Natural killer cell (primary cell): ENCODE results near the gene SCARB1. TPM values are rescaled to one million over a fixed set of nuclear protein-coding genes. Genes with fewer than 3 reads are reported as not detected.
A peak's percentile ranks its signal among the peaks of the same experiment; 100 is the strongest.

Source experiments
- ATAC-seq, 3 donors: fragments of 150-1000 bp in 2 of 3; fragments of 200-7000 bp in 1 of 3; cut with Tn5 transposase; 1 replicate in 1 of 3; 2 replicates in 2 of 3; pipeline ENCODE4 v1.10.0; 2021; ENCODE audit warnings: mild to moderate bottlenecking in 2 of 3, moderate library complexity in 2 of 3
- DNase-seq, 2 donors: peaks; one replicate each; pipeline versions ENCODE4 v3.0.0 to v3.0.0-alpha.2; 2013 to 2021; ENCODE audit warnings: mixed read lengths in 1 of 2
- H3K27ac ChIP-seq: one replicate; pipeline ENCODE4 v1.5.1; 2013; ENCODE audit warnings: mild to moderate bottlenecking, low read length
- H3K27me3 ChIP-seq: one replicate; pipeline ENCODE4 v1.6.1; 2013; ENCODE audit warnings: low read length; ENCODE audit not compliant: control insufficient read depth, insufficient read depth
- H3K36me3 ChIP-seq: one replicate; pipeline ENCODE4 v1.6.1; 2013; ENCODE audit warnings: low read length; ENCODE audit not compliant: control insufficient read depth, insufficient read depth
- H3K4me1 ChIP-seq: one replicate; pipeline ENCODE4 v1.6.1; 2013; ENCODE audit warnings: low read length; ENCODE audit not compliant: control insufficient read depth, insufficient read depth
- H3K4me3 ChIP-seq: one replicate; pipeline ENCODE4 v1.5.1; 2013; ENCODE audit warnings: low read length
- H3K9me3 ChIP-seq: one replicate; pipeline ENCODE4 v1.6.1; 2013; ENCODE audit warnings: low read length; ENCODE audit not compliant: control insufficient read depth, insufficient read depth
- H3K27ac Mint-ChIP-seq, 2 donors: one replicate each; pipeline ENCODE4 v1.8.0; 2022; ENCODE audit warnings: mild to moderate bottlenecking in 2 of 2, mixed read lengths in 2 of 2, moderate library complexity in 1 of 2
- H3K27me3 Mint-ChIP-seq, 2 donors: one replicate each; pipeline ENCODE4 v1.8.0; 2022; ENCODE audit warnings: low read depth in 2 of 2, mixed read lengths in 2 of 2
- H3K36me3 Mint-ChIP-seq: one replicate; pipeline ENCODE4 v1.8.0; 2022; ENCODE audit warnings: mixed read lengths
- H3K4me1 Mint-ChIP-seq, 2 donors: one replicate each; pipeline ENCODE4 v1.8.0; 2022; ENCODE audit warnings: mixed read lengths in 2 of 2
- H3K4me3 Mint-ChIP-seq: one replicate; pipeline ENCODE4 v1.8.0; 2022; ENCODE audit warnings: mild to moderate bottlenecking, moderate library complexity, mixed read lengths
- H3K9me3 Mint-ChIP-seq, 2 donors: one replicate each; pipeline ENCODE4 v1.8.0; 2022; ENCODE audit warnings: mixed read lengths in 2 of 2
- CTCF ChIP-seq: fragments of 200-600 bp; IDR thresholded peaks from one replicate; pipeline ENCODE4 v1.8.0; 2022; ENCODE audit warnings: antibody characterized with exemption
- WGBS: methylation state at CpG from one replicate; pipeline ENCODE4 v1.1.7; 2013; ENCODE audit warnings: missing lambda C conversion rate; ENCODE audit not compliant: insufficient coverage; 5-methylcytosine and 5-hydroxymethylcytosine counted together
- intact Hi-C: fragments of 100-400 bp; cut with micrococcal nuclease; formaldehyde crosslinking; loops from one replicate; pipeline ENCODE4 v1.14.2; 2022
- total RNA-seq, 4 donors: library from RNA; stranded (reverse); fragments of 120-200 nt in 1 of 4; gene quantifications; one replicate each; pipeline versions ENCODE4 v1.2.3 to v1.2.4, GENCODE V29; 2013 to 2022

The SCARB1 gene
- total RNA-seq, 3 donors from 2014 or later (not counting 1 experiment from before 2014, with no cell fraction given), result 1.1 to 2.7 (median 1.3) TPM

- H3K36me3 ChIP-seq, result no peaks in the 10 kb centered on the region
- 70% methylated on average over 6 of the region's 6 CpGs for WGBS
- DNase-seq (no peak), ATAC-seq (no peak)
- no peak overlapping the region for H3K4me3 ChIP-seq
- Mint-ChIP-seq H3K27me3 (peaks cover 56 to 72% of the 10 kb centered on the region in 2 donors), H3K36me3 (no peaks in the 10 kb centered on the region), H3K9me3 (no peaks in the 10 kb centered on the region), H3K4me3 (no peak overlapping the region), H3K27ac (no peak overlapping the region), H3K4me1 (peaks cover 38 to 42% of the 10 kb centered on the region in 2 donors)
- no peak overlapping the region for H3K27ac ChIP-seq
- intact Hi-C loops, result no loop called here
- H3K9me3 ChIP-seq, result peaks cover 3% of the 10 kb centered on the region
- H3K4me1 ChIP-seq, result peaks cover 51% of the 10 kb centered on the region
- H3K27me3 ChIP-seq, result peaks cover 16% of the 10 kb centered on the region
- no peak for TF ChIP-seq CTCF
Measured at GRCh38 chr12:124756166-124756565, 107.5 kb downstream of the SCARB1 start.

- intact Hi-C loops, result no loop called here
- H3K27ac Mint-ChIP-seq, result peak overlapping the region in 1 of 2 donors; percentile 77
- DNase-seq (no peak), ATAC-seq (peak in 1 of 3 donors; percentile 60)
- peak overlapping the region; percentile 73 for H3K4me3 Mint-ChIP-seq
- peaks cover 38 to 42% of the 10 kb centered on the region in 2 donors for H3K4me1 Mint-ChIP-seq
- H3K27me3 Mint-ChIP-seq, result peaks cover 55 to 72% of the 10 kb centered on the region in 2 donors
- H3K27me3 ChIP-seq, result peaks cover 16% of the 10 kb centered on the region
- no peaks in the 10 kb centered on the region for H3K36me3 Mint-ChIP-seq
- peak overlapping the region; percentile 32 for H3K27ac ChIP-seq
- no peak overlapping the region for H3K4me3 ChIP-seq
- H3K4me1 ChIP-seq, result peaks cover 50% of the 10 kb centered on the region
- peaks cover 3% of the 10 kb centered on the region for H3K9me3 ChIP-seq
- no peaks in the 10 kb centered on the region for H3K9me3 Mint-ChIP-seq
- TF ChIP-seq CTCF, result no peak
- WGBS, result 22% methylated on average over 7 of the region's 8 CpGs
- H3K36me3 ChIP-seq, result no peaks in the 10 kb centered on the region
Measured at GRCh38 chr12:124755801-124756148, 107.9 kb downstream of the SCARB1 start.

- peaks cover 3% of the 10 kb centered on the region for H3K9me3 ChIP-seq
- H3K4me3 ChIP-seq, result no peak overlapping the region
- DNase-seq, result peak; percentile 21 to 59
- WGBS, result 9% methylated on average over 16 of the region's 20 CpGs
- H3K36me3 ChIP-seq, result no peaks in the 10 kb centered on the region
- peak overlapping the region; percentile 32 for H3K27ac ChIP-seq
- Mint-ChIP-seq H3K9me3 (no peaks in the 10 kb centered on the region), H3K27ac (peak overlapping the region in 1 of 2 donors; percentile 77), H3K4me1 (peaks cover 34 to 42% of the 10 kb centered on the region in 2 donors), H3K36me3 (no peaks in the 10 kb centered on the region), H3K4me3 (peak overlapping the region; percentile 73), H3K27me3 (peaks cover 51 to 72% of the 10 kb centered on the region in 2 donors)
- TF ChIP-seq CTCF, result no peak
- H3K27me3 ChIP-seq, result peaks cover 18% of the 10 kb centered on the region
- H3K4me1 ChIP-seq, result peaks cover 44% of the 10 kb centered on the region
- ATAC-seq, result peak; percentile 56 to 81 (median 74)
- intact Hi-C loops, result no loop called here
Measured at GRCh38 chr12:124754949-124755800, 108.5 kb downstream of the SCARB1 start.
